SK-N-SH (cell line): ENCODE results near the gene ZMYM2. TPM values are rescaled to one million over a fixed set of nuclear protein-coding genes. Genes with fewer than 3 reads are reported as not detected.

Experiments
- CTCF ChIA-PET: fragments of 300-600, 350-600 bp; formaldehyde crosslinking; extraction: SDS; loops from one replicate; lab custom pipeline; 2021; lab: Yijun Ruan, JAX
- POLR2A ChIA-PET: fragments of 350-600 bp; sonication (Branson Sonifier 250); formaldehyde crosslinking; extraction: SDS; loops from one replicate; lab custom pipeline; 2020; ENCODE audit warnings: antibody characterized with exemption, inconsistent platforms; lab: Yijun Ruan, JAX
- DNase-seq: peaks from one replicate; pipeline ENCODE4 v3.0.0; 2012
- H2AFZ ChIP-seq: fragments of 200-600 bp; sonication (generic); 2 replicates; pipeline ENCODE4 v1.8.1; 2016; ENCODE audit warnings: antibody characterized with exemption, mild to moderate bottlenecking, low read depth
- H3F3A ChIP-seq: fragments of 200-600 bp; sonication (generic); replicated peaks from 2 replicates; pipeline ENCODE3; 2016; ENCODE audit warnings: antibody characterized with exemption, mild to moderate bottlenecking; ENCODE audit not compliant: insufficient read depth
- H3K27ac ChIP-seq, 2 experiments: fragments of 200-500 bp in 1 of 2; fragments of 200-600 bp in 1 of 2; sonication (Bioruptor generic) in 1 of 2; sonication (generic), shearing (Covaris generic) in 1 of 2; 2 replicates each; pipeline versions ENCODE4 v1.5.1 to v1.6.1; 2014 to 2016; ENCODE audit warnings: low read depth in 2 of 2, inconsistent platforms in 1 of 2, low read length in 1 of 2, mild to moderate bottlenecking in 1 of 2, mixed read lengths in 1 of 2
- H3K27me3 ChIP-seq: fragments of 200-600 bp; sonication (generic), shearing (Covaris generic); 2 replicates; pipeline ENCODE4 v1.6.1; 2016; ENCODE audit warnings: mixed run types; ENCODE audit not compliant: insufficient read depth
- H3K36me3 ChIP-seq, 2 experiments: fragments of 200-500 bp in 1 of 2; fragments of 200-600 bp in 1 of 2; sonication (Bioruptor generic) in 1 of 2; sonication (generic) in 1 of 2; replicated peaks in 1 of 2; 2 replicates each; pipeline versions ENCODE3 to v1.5.1; 2014 to 2016; ENCODE audit warnings: low read length in 1 of 2, mild to moderate bottlenecking in 1 of 2; ENCODE audit not compliant: insufficient read depth in 2 of 2, control insufficient read depth in 1 of 2
- H3K4me1 ChIP-seq, 2 experiments: fragments of 200-500 bp in 1 of 2; fragments of 200-600 bp in 1 of 2; sonication (Bioruptor generic) in 1 of 2; sonication (generic), shearing (Covaris generic) in 1 of 2; 2 replicates each; pipeline versions ENCODE4 v1.5.1 to v1.6.1; 2014 to 2016; ENCODE audit warnings: low read depth in 1 of 2, low read length in 1 of 2, mixed run types in 1 of 2; ENCODE audit not compliant: insufficient read depth in 2 of 2, control insufficient read depth in 1 of 2
- H3K4me2 ChIP-seq: fragments of 200-600 bp; sonication (generic), shearing (Covaris generic); 2 replicates; pipeline ENCODE4 v1.6.1; 2017; ENCODE audit warnings: mixed run types
- H3K4me3 ChIP-seq, 2 experiments: fragments of 200-500 bp in 1 of 2; fragments of 200-600 bp in 1 of 2; sonication (Bioruptor generic) in 1 of 2; sonication (generic), shearing (Covaris generic) in 1 of 2; 2 replicates each; pipeline versions ENCODE4 v1.5.1 to v1.8.1; 2014 to 2016; ENCODE audit warnings: low read depth in 2 of 2, inconsistent platforms in 1 of 2, low read length in 1 of 2, mild to moderate bottlenecking in 1 of 2, mixed read lengths in 1 of 2, moderate library complexity in 1 of 2
- H3K79me2 ChIP-seq: fragments of 200-600 bp; sonication (generic); 2 replicates; pipeline ENCODE4 v1.8.1; 2017; ENCODE audit warnings: mild to moderate bottlenecking; ENCODE audit not compliant: insufficient read depth
- H3K9ac ChIP-seq: fragments of 200-600 bp; sonication (generic); 2 replicates; pipeline ENCODE4 v1.6.1; 2017; ENCODE audit warnings: mixed run types
- H3K9me2 ChIP-seq: fragments of 200-600 bp; sonication (generic); 2 replicates; pipeline ENCODE4 v1.6.1; 2017; ENCODE audit warnings: mixed run types
- H3K9me3 ChIP-seq: fragments of 200-600 bp; sonication (generic); 2 replicates; pipeline ENCODE4 v1.6.1; 2017; ENCODE audit warnings: mixed run types, mild to moderate bottlenecking, moderate library complexity
- H4K20me1 ChIP-seq: fragments of 200-600 bp; sonication (generic); 2 replicates; pipeline ENCODE4 v1.6.1; 2017; ENCODE audit warnings: mild to moderate bottlenecking, mixed run types; ENCODE audit not compliant: insufficient read depth
- EP300 ChIP-seq, 2 experiments: IDR thresholded peaks; 2 replicates each; pipeline versions ENCODE4 v1.4.0 to v1.6.1; 2012; ENCODE audit warnings: borderline replicate concordance in 1 of 2, low read depth in 1 of 2, low read length in 1 of 2
- GATA2 ChIP-seq: sonication (generic); formaldehyde crosslinking; IDR thresholded peaks from 2 replicates; pipeline ENCODE4 v1.5.0; 2020; ENCODE audit warnings: mild to moderate bottlenecking, missing genetic modification reagents
- MEF2A ChIP-seq: IDR thresholded peaks from 2 replicates; pipeline ENCODE4 v1.4.0; 2012; ENCODE audit warnings: low read depth, borderline replicate concordance
- NFIC ChIP-seq: IDR thresholded peaks from 2 replicates; pipeline ENCODE4 v1.4.0; 2012; ENCODE audit warnings: borderline replicate concordance
- RAD21 ChIP-seq: IDR thresholded peaks from 2 replicates; pipeline ENCODE4 v1.6.1; 2012; ENCODE audit warnings: mild to moderate bottlenecking, low read length
- REST ChIP-seq: IDR thresholded peaks from 2 replicates; pipeline ENCODE4 v1.6.1; 2012; ENCODE audit warnings: mild to moderate bottlenecking, low read depth, low read length, moderate library complexity
- RFX5 ChIP-seq: IDR thresholded peaks from 2 replicates; pipeline ENCODE4 v1.6.1; 2012; ENCODE audit warnings: mild to moderate bottlenecking, improper control_type of control experiment, low read length
- RXRA ChIP-seq: IDR thresholded peaks from 2 replicates; pipeline ENCODE4 v1.4.0; 2012; ENCODE audit warnings: low read depth, mild to moderate bottlenecking, borderline replicate concordance
- SMC3 ChIP-seq: IDR thresholded peaks from 2 replicates; pipeline ENCODE4 v1.6.1; 2012; ENCODE audit warnings: low read depth, low read length, improper control_type of control experiment
- TEAD4 ChIP-seq: IDR thresholded peaks from 2 replicates; pipeline ENCODE4 v1.4.0; 2012; ENCODE audit warnings: mild to moderate bottlenecking, borderline replicate concordance; ENCODE audit not compliant: insufficient read depth
- USF2 ChIP-seq: fragments of 150-350 bp; IDR thresholded peaks from 2 replicates; pipeline ENCODE4 v1.6.1; 2017; ENCODE audit warnings: antibody characterized with exemption, low read length, low read depth, borderline replicate concordance
- WGBS: methylation state at CpG from one replicate; pipeline ENCODE4 v1.1.6; 2017; ENCODE audit warnings: low lambda C conversion rate; 5-methylcytosine and 5-hydroxymethylcytosine counted together
- polyA plus RNA-seq, 3 experiments: library from polyadenylated mRNA; depleted of rRNA; stranded (reverse); fragments of >200 nt; gene quantifications; 2 replicates each; pipeline ENCODE4 v1.2.3, GENCODE V29; 2012

ZMYM2 gene
- polyA plus RNA-seq, 1 of the 3 experiments (the other 2 are of a cell fraction): 11.5 TPM

GRCh38 chr13:19950374-19950773, 8.2 kb upstream of the ZMYM2 start:
- H3K4me1 ChIP-seq: no peaks in the 10 kb centered on the region
- no peaks in the 10 kb centered on the region for H3K9me2 ChIP-seq
- no peaks in the 10 kb centered on the region for H4K20me1 ChIP-seq
- no peak overlapping the region for H2AFZ ChIP-seq
- TF ChIP-seq REST: no peak
- no peak for TF ChIP-seq RXRA
- no peak for TF ChIP-seq USF2
- TF ChIP-seq SMC3: no peak
- TF ChIP-seq NFIC: no peak
- no peak for TF ChIP-seq TEAD4
- TF ChIP-seq EP300 (IDR thresholded peaks at IDR 0.05; ENCODE audit: borderline replicate concordance in 1 of 2, low read depth in 1 of 2, low read length in 1 of 2): no peak
- no peak for TF ChIP-seq RFX5
- TF ChIP-seq MEF2A: no peak
- H3K9ac ChIP-seq: no peak overlapping the region
- no peak for DNase-seq
- no peaks in the 10 kb centered on the region for H3K36me3 ChIP-seq
- H3K27me3 ChIP-seq: no peaks in the 10 kb centered on the region
- H3K9me3 ChIP-seq: no peaks in the 10 kb centered on the region
- CTCF ChIA-PET: no interaction called here
- H3F3A ChIP-seq: no peaks in the 10 kb centered on the region
- no peak overlapping the region for H3K4me3 ChIP-seq
- POLR2A ChIA-PET: interaction anchor here (0.6 kb wide), 1 partner anchor 82 kb away, joined by 3 read pairs; no protein-coding TSS in a partner anchor
- 76% methylated on average over 7 of the region's 7 CpGs for WGBS
- no peak overlapping the region for H3K4me2 ChIP-seq
- no peaks in the 10 kb centered on the region for H3K79me2 ChIP-seq
- H3K27ac ChIP-seq: no peak overlapping the region

- Histone ChIP-seq H3K4me2 (no peak overlapping the region), H3K9ac (no peak overlapping the region), H3K27me3 (no peaks in the 10 kb centered on the region), H3F3A (peaks cover 9% of the 10 kb centered on the region), H3K36me3 (no peaks in the 10 kb centered on the region), H3K9me2 (no peaks in the 10 kb centered on the region), H3K79me2 (no peaks in the 10 kb centered on the region), H2AFZ (no peak overlapping the region), H3K27ac (no peak overlapping the region), H3K9me3 (no peaks in the 10 kb centered on the region), H4K20me1 (no peaks in the 10 kb centered on the region), H3K4me1 (no peaks in the 10 kb centered on the region), H3K4me3 (no peak overlapping the region)
- ChIA-PET CTCF (no interaction called here), POLR2A (no interaction called here)
- no peak for DNase-seq
- TF ChIP-seq GATA2 (no peak), RAD21 (no peak)
Observed at GRCh38 chr13:19952850-19953249, 5.7 kb upstream of the ZMYM2 start.
